GM12878 (cell line): Measurements from ENCODE around the gene CHMP6.

Experiments used
- KAT2A ChIP-seq: conservative IDR thresholded peaks from 2 replicates; pipeline ENCODE4 v1.6.1; 2011; ENCODE audit warnings: low read depth, low read length; ENCODE audit not compliant: control insufficient read depth
- STAT3 ChIP-seq: IDR thresholded peaks from 2 replicates; pipeline ENCODE4 v1.6.1; 2011; ENCODE audit warnings: low read depth, low read length, improper control_type of control experiment
- TAF1 ChIP-seq: IDR thresholded peaks from 2 replicates; pipeline ENCODE4 v1.6.1; 2011; ENCODE audit warnings: mild to moderate bottlenecking, low read depth, low read length, borderline replicate concordance
- YY1 ChIP-seq: IDR thresholded peaks from 2 replicates; pipeline ENCODE4 v1.6.1; 2011; ENCODE audit warnings: low read depth, mild to moderate bottlenecking, low read length
- TF ChIP-seq, protein P1 (sequence below), 3 experiments: IDR thresholded peaks in 2 of 3; conservative IDR thresholded peaks in 1 of 3; 2 replicates each; pipeline ENCODE4 v1.5.1; 2011; ENCODE audit warnings: low read depth in 3 of 3, low read length in 3 of 3, mild to moderate bottlenecking in 3 of 3, control low read depth in 2 of 3, moderate library complexity in 2 of 3, inconsistent platforms in 1 of 3, mixed read lengths in 1 of 3; ENCODE audit not compliant: control insufficient read depth in 2 of 3, insufficient read depth in 1 of 3; ENCODE audit errors: extremely low read depth in 1 of 3

DNA sequence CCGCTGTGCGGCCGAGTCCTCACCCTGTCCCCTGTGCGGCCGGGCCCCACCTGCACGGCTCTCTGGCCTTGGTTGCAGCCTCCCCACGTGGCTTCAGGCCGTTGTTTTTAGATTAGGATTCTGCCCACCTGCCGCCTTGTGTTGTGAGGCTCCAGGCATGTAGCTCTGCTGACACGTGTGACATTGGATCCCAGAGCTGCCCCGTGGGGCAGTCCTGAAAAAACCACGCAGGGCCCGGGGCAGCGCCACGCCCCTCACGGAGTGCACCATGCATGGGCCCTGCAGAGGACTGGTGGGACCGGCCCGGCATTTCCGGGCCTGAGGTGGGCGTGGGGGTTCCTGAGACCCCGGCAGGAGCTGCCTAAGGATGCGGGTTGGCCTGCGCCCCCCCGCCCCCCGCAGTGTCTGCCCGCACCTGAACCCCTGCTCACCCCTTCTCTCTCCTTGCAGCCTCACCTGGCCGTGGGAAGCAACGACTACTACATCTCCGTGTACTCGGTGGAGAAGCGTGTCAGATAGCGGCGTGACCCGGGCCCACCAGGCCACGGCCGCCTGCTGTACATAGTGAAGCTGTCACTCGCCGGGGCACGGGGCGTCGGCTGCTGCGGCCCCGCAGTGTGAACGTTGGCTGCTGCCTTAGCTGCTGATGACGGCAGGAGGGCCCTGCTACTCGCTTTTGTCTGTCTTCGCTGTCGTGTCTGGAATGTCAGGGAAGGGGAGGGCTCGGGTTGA is 27.7 kb upstream of the CHMP6 start:
- TF ChIP-seq YY1 (no peak), STAT3 (no peak), TAF1 (no peak), KAT2A (no peak)
- TF ChIP-seq, protein P1, sequence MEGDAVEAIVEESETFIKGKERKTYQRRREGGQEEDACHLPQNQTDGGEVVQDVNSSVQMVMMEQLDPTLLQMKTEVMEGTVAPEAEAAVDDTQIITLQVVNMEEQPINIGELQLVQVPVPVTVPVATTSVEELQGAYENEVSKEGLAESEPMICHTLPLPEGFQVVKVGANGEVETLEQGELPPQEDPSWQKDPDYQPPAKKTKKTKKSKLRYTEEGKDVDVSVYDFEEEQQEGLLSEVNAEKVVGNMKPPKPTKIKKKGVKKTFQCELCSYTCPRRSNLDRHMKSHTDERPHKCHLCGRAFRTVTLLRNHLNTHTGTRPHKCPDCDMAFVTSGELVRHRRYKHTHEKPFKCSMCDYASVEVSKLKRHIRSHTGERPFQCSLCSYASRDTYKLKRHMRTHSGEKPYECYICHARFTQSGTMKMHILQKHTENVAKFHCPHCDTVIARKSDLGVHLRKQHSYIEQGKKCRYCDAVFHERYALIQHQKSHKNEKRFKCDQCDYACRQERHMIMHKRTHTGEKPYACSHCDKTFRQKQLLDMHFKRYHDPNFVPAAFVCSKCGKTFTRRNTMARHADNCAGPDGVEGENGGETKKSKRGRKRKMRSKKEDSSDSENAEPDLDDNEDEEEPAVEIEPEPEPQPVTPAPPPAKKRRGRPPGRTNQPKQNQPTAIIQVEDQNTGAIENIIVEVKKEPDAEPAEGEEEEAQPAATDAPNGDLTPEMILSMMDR (IDR thresholded peaks at IDR 0.05 in 2 of 3, conservative IDR thresholded peaks at IDR 0.05 in 1 of 3; ENCODE audit: control insufficient read depth in 2 of 3, extremely low read depth in 1 of 3, insufficient read depth in 1 of 3, low read depth in 3 of 3, low read length in 3 of 3), result no peak
